Inferior parietal cortex (tissue), 1 donor: ENCODE measurements around the gene PIEZO2.
"Not testable (repeated sequence)": the region's sequence is repeated elsewhere in the genome, so short reads cannot be mapped to it uniquely, and the experiment has no call there.

Experiments
- DNase-seq: peaks from one replicate; pipeline ENCODE4 v3.0.0-alpha.2; 2016; ENCODE audit errors: extremely low spot score

The PIEZO2 gene

GRCh38 chr18:10685484-10685883, 463.9 kb downstream of the PIEZO2 start:
- no peak for DNase-seq

DNA sequence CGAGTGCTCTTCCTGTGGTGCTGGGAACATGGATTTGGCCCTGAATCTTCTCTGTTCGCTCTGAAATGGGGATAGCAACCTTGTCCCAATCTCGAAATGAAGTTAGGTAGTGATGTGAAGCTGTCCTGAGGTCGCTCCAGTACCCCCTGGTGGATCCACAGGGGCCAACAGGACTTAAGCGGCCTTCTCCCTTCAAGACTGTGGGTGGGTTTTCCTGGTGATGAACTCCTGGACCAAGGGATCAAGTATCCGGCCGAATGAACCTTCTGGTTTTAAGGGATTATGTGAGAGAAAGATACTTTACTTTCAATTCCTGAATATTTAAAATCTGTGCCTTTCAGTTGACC, 467.0 kb downstream of the PIEZO2 start:
- DNase-seq = no peak

DNA sequence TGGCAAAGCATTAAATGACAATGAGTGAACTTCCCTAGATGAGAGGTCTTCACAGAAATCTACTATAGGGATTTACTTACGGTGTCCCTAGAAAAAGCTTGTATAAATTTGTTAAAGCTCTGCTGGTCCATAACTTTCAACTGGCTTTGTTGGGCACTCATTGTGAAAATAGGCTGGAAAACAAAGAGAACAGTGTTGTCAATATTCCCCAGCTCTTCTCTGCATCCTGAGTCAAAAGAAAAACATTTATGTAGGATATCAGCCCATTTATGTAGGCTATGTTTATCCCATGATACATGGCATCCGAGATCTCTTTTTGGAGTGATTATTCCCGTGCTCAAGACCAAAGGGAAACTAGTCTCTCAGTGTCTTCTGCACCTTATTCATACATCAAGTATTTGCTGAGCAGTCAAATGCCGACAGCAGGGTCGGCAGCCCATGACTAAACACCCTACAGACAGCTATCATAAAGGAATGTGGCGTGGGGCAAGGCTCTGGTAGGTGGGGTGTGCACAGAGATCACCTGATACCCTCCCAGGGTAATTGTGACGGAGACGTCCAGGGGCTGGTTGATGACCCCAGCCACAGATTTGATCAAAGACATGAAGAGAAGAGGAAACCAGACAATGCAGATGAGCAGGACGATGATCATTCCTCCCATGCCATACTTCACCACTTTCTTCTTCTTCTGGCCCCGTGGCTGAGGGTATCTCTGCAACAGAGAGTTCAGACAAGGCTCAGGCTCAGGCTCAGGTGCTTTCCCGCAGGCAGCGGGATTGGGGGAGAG, 467.6 kb downstream of the PIEZO2 start:
- no peak for DNase-seq

DNA sequence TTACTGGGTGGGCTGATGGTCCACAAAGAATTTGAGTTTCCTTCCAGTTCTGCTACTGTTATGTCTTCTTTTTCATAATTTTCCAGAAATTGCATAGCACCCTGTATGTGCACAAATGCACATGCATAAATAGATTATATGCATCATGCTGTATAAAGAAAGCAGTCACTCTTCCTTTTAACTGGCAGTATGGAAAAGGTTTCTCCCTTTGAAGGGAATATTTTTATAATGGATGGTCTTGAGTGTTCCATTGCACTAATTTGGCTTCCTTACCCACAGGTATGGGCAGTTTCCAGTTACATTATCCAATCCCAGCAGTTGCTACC, 469.1 kb downstream of the PIEZO2 start:
- DNase-seq = no peak

GRCh38 chr18:10679557-10680270, 469.7 kb downstream of the PIEZO2 start:
- no peak for DNase-seq

DNA sequence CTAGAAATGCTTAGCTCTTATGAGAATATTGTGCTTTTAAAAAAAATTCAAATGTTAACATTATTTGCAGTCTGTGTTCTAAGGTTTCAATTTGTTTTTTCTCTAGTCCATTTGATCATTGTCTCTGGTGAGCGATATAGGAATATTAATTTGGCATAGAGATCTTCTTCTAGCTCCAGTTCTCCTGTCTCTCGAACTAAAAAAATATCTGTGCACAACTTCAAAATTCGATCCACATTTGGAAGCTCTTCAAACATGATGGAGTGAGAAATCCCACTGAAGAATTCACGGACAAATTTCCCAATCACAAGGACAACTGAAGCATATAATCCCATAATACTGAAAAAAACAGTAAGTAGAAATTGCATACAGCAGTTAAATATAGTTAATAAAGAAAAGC, 477.9 kb downstream of the PIEZO2 start:
- no peak for DNase-seq

DNA sequence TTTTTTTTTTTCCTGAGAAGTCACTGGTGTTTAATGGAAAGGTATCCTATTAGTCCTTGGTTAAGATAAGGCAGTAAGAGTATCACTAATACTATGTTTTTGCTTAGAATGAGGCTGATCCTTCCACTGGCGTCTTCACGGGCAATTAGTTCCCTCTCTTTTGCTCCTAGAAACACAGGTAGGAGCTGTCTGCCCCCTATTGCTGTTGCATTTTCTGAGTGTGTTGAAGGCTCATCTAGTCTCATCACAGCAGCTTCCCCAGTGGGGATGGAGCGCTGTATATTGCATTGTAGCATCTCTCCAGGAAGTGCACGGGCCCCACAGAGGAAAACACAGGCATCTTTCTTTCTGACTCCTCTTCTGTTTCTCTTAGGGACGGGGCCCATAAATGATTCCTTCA, 478.5 kb downstream of the PIEZO2 start:
- DNase-seq = no peak

GRCh38 chr18:10669441-10670100, 479.8 kb downstream of the PIEZO2 start:
- no peak for DNase-seq

- no peak for DNase-seq
Measured at GRCh38 chr18:10663750-10664149, 485.6 kb downstream of the PIEZO2 start.

DNA sequence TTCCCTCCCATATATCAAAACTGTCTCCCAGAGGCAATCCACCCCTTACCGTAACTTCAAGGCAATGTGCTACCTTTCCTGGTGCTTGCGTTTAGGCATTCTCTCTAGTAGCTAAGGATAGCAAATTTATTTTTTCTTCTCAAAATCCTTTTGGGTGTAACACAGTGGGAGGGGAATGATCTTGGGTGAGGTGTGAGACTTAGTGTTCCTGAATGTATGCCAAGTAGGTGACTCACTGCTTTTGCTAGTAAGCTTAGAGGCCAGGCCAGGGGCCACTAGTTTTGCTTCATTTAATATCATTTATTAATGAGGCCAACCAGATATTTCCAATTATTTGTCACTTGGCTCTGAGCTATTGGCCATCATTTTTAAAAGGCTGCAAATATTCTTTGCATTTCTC, 488.1 kb downstream of the PIEZO2 start:
- DNase-seq = no peak

GRCh38 chr18:10660179-10660884, 489.0 kb downstream of the PIEZO2 start:
- no peak for DNase-seq

- no peak for DNase-seq
Measured at GRCh38 chr18:10659594-10659993, 489.8 kb downstream of the PIEZO2 start.

GRCh38 chr18:10659000-10659399, 490.4 kb downstream of the PIEZO2 start:
- DNase-seq = no peak

DNA sequence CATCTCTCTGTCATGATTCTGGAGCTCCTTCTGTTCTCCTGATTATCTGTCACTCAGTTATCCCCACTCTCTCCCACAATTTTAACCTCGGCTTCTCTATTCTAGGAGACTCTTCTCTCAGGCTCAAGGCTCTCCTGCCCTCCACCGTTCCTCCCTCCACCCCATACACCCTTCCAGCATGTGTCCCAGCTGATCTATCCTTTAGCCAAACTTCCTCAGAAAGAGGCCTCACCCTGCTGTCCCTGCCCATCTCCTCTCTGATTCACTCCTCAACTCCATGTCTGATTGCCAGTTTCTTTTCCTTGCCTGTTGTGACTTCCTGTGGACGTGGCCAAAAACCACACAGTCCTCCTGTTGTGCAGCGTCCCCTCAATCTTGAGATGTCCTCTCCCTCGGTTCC, 505.4 kb downstream of the PIEZO2 start:
- DNase-seq = not testable (repeated sequence)

GRCh38 chr18:10642915-10643524, 506.3 kb downstream of the PIEZO2 start:
- not testable (repeated sequence) for DNase-seq

DNA sequence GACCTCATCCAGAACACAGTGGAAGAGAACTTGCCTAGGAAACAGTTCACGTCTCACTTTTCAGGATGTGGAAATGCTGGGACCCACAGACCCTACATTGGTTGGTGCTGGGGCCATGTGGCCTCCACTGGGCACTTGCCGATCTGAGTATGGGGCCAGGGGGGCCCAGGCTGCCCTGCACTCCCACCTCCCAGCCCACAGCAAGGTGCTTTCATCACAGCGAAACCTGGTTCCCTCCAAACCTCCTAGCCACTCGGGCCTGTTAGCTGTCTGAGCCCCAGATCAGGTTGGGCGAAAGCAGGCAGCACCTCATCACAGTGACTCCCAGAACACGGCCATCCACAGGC, 510.9 kb downstream of the PIEZO2 start:
- not testable (repeated sequence) for DNase-seq

DNA sequence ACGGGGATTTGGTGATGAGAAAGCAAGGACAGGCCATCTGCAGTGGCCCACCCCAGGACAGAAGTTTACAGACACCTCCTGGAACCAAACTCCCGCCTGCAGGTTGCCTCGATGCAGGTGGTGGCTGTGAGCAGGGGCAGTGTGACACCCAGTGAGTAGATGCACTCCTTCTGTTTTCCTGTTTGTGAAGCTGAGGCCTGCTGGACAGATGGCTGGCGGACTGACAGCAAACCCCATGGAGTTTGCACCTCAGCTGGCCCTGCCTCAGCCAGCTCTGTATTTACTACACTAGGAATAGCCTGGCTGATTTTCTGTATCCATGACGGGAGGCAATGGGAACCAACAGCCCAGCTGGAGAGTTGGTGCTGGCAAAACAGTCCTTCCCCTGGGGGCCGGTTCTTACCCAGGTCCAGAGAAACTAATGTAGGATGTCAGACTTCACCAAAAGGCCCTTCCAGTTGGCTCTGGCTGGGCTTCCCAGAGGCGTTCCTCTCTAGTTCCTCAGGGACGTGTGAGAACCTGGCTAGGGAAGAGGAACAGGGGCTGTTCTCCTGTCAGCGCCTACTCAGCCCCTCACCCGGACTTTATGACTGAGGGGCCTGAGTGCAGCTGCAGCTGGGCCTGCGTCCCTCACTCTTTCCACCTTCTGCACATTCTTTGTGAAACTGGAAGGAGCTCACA, 511.4 kb downstream of the PIEZO2 start:
- DNase-seq = not testable (repeated sequence)

- DNase-seq = peak; percentile 11
Measured at GRCh38 chr18:10629076-10629475, 520.3 kb downstream of the PIEZO2 start.

DNA sequence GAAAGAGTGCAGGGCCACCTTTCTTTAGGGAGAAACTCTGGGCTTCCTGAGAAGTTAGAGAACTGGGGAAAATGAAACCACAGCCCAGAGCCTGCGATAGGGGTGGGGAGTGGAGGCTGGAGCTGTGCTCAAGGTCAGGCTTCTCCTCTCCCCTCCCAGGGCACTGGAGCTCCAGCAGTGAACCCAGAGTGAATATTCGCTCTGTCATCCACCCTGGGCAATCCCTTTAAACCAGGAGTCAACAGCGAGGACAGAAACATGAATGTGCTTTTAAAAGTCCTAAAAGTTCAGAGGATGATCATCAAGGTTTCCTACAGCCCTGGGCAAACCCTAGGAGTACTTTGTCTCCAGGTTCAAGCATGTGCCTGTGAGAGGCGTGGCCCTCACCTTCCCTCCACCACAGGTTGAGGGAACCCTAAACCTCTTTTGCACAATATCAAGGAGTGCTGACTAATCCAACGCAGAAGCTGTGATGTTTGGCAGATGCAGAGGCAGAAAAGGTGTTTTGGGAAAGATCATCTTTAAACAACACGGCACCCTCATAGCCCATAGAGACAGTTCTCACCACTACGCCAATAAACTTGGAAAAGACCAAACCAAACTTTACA, 522.7 kb downstream of the PIEZO2 start:
- DNase-seq = not testable (repeated sequence)

GRCh38 chr18:10623606-10624005, 525.8 kb downstream of the PIEZO2 start:
- not testable (repeated sequence) for DNase-seq

DNA sequence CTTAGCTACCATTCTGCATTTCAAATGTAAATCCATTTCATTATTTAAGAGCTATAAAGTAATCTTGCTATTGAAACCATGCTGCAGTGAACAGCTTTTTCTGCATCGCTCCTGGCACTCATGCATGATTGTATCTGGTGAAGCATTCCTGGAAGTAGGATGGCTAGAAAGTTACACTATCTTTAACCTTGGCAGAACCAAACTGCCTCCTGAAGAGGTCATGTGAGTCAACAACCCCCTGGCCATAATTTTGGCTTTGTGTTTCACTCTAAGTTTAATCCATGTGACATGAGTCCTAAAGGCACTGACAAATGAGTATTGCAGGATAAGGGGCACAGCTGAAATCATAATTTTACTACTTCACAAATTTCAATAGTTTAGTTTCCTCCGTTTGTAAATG, 526.4 kb downstream of the PIEZO2 start:
- not testable (repeated sequence) for DNase-seq
